ENCODE measurements around the gene EFEMP2. TPM values are rescaled to one million over a fixed set of nuclear protein-coding genes. Genes with fewer than 3 reads are reported as not detected.
A peak's percentile ranks its signal among the peaks of the same experiment; 100 is the strongest.

The EFEMP2 gene
- polyA plus RNA-seq, 1 donor (not counting 4 experiments of a cell fraction or from before 2014, with no cell fraction given) = 4.8 TPM

- Histone ChIP-seq H3K79me2 (ENCODE audit: control insufficient read depth, insufficient read depth, low read length) (peaks cover 22% of the 10 kb centered on the region), H3K9ac (ENCODE audit: control insufficient read depth, extremely low read depth, insufficient read depth, low read length) (peak overlapping the region; percentile 64), H3K4me2 (ENCODE audit: control insufficient read depth, extremely low read depth, insufficient read depth, low read depth, low read length) (peak overlapping the region; percentile 52), H3K27me3 (ENCODE audit: control insufficient read depth, extremely low read depth, insufficient read depth, low read length) (no peaks in the 10 kb centered on the region), H3K27ac (ENCODE audit: control insufficient read depth, insufficient read depth, low read length) (peak overlapping the region; percentile 74), H4K20me1 (ENCODE audit: control insufficient read depth, extremely low read depth, insufficient read depth, low read length) (no peaks in the 10 kb centered on the region), H3K4me1 (ENCODE audit: control insufficient read depth, extremely low read depth, insufficient read depth, low read length) (peaks cover 39% of the 10 kb centered on the region), H3K9me3 (ENCODE audit: control insufficient read depth, low read depth, low read length) (no peaks in the 10 kb centered on the region), H3K9me1 (ENCODE audit: control insufficient read depth, extremely low read depth, insufficient read depth, low read length) (no peaks in the 10 kb centered on the region), H3K4me3 (ENCODE audit: control insufficient read depth in 2 of 3, extremely low read depth in 1 of 3, insufficient read depth in 2 of 3, low read depth in 1 of 3, low read length in 3 of 3) (no peak overlapping the region), H3K36me3 (ENCODE audit: control insufficient read depth in 2 of 2, extremely low read depth in 1 of 2, insufficient read depth in 2 of 2, low read length in 2 of 2) (peaks cover 0 to 3% of the 10 kb centered on the region in 2 experiments), H2AFZ (ENCODE audit: control insufficient read depth, low read length) (no peak overlapping the region)
- no peak for TF ChIP-seq EZH2 (IDR thresholded peaks at IDR 0.05; ENCODE audit: low read length)
- TF ChIP-seq CTCF (optimal IDR thresholded peaks at IDR 0.05 in 1 of 3, IDR thresholded peaks at IDR 0.05 in 1 of 3, conservative IDR thresholded peaks at IDR 0.05 in 1 of 3; ENCODE audit: extremely low read depth in 1 of 3, insufficient read depth in 2 of 3, low read length in 3 of 3) = no peak
- dilution Hi-C loops (cut with MboI; ENCODE audit: extremely low pct_ligation_motif_present, low sequenced_read_pairs) = no loop called here
- DNase-seq (ENCODE audit: low read depth, low spot score) (no peak), FAIRE-seq (no peak)
Measured at GRCh38 chr11:65903715-65904114, 31.1 kb upstream of the EFEMP2 start.

GRCh38 chr11:65903068-65903481 lies 30.5 kb upstream of the EFEMP2 start:
- H3K4me3 ChIP-seq (ENCODE audit: control insufficient read depth in 2 of 3, extremely low read depth in 1 of 3, insufficient read depth in 2 of 3, low read depth in 1 of 3, low read length in 3 of 3) = no peak overlapping the region
- DNase-seq (ENCODE audit: low read depth, low spot score) (no peak), FAIRE-seq (no peak)
- H3K27me3 ChIP-seq (ENCODE audit: control insufficient read depth, extremely low read depth, insufficient read depth, low read length) = no peaks in the 10 kb centered on the region
- no peaks in the 10 kb centered on the region for H4K20me1 ChIP-seq (ENCODE audit: control insufficient read depth, extremely low read depth, insufficient read depth, low read length)
- TF ChIP-seq CTCF (optimal IDR thresholded peaks at IDR 0.05 in 1 of 3, IDR thresholded peaks at IDR 0.05 in 1 of 3, conservative IDR thresholded peaks at IDR 0.05 in 1 of 3; ENCODE audit: extremely low read depth in 1 of 3, insufficient read depth in 2 of 3, low read length in 3 of 3) (no peak), EZH2 (IDR thresholded peaks at IDR 0.05; ENCODE audit: low read length) (no peak)
- no peaks in the 10 kb centered on the region for H3K9me3 ChIP-seq (ENCODE audit: control insufficient read depth, low read depth, low read length)
- peak overlapping the region; percentile 36 for H2AFZ ChIP-seq (ENCODE audit: control insufficient read depth, low read length)
- peak overlapping the region; percentile 74 for H3K27ac ChIP-seq (ENCODE audit: control insufficient read depth, insufficient read depth, low read length)
- H3K79me2 ChIP-seq (ENCODE audit: control insufficient read depth, insufficient read depth, low read length) = peaks cover 28% of the 10 kb centered on the region
- H3K4me1 ChIP-seq (ENCODE audit: control insufficient read depth, extremely low read depth, insufficient read depth, low read length) = peaks cover 44% of the 10 kb centered on the region
- no peaks in the 10 kb centered on the region for H3K9me1 ChIP-seq (ENCODE audit: control insufficient read depth, extremely low read depth, insufficient read depth, low read length)
- H3K9ac ChIP-seq (ENCODE audit: control insufficient read depth, extremely low read depth, insufficient read depth, low read length) = peak overlapping the region; percentile 64
- dilution Hi-C loops (cut with MboI; ENCODE audit: extremely low pct_ligation_motif_present, low sequenced_read_pairs) = no loop called here
- H3K4me2 ChIP-seq (ENCODE audit: control insufficient read depth, extremely low read depth, insufficient read depth, low read depth, low read length) = peak overlapping the region; percentile 52
- peaks cover 1 to 9% of the 10 kb centered on the region in 2 experiments for H3K36me3 ChIP-seq (ENCODE audit: control insufficient read depth in 2 of 2, extremely low read depth in 1 of 2, insufficient read depth in 2 of 2, low read length in 2 of 2)

Measured in keratinocyte (primary cell).